Measurements from ENCODE around the gene IRS2. TPM values are rescaled to one million over a fixed set of nuclear protein-coding genes. Genes with fewer than 3 reads are reported as not detected.

The IRS2 gene
- polyA plus RNA-seq, 1 donor (not counting 4 experiments of a cell fraction or from before 2014, with no cell fraction given): 2.3 TPM

DNA sequence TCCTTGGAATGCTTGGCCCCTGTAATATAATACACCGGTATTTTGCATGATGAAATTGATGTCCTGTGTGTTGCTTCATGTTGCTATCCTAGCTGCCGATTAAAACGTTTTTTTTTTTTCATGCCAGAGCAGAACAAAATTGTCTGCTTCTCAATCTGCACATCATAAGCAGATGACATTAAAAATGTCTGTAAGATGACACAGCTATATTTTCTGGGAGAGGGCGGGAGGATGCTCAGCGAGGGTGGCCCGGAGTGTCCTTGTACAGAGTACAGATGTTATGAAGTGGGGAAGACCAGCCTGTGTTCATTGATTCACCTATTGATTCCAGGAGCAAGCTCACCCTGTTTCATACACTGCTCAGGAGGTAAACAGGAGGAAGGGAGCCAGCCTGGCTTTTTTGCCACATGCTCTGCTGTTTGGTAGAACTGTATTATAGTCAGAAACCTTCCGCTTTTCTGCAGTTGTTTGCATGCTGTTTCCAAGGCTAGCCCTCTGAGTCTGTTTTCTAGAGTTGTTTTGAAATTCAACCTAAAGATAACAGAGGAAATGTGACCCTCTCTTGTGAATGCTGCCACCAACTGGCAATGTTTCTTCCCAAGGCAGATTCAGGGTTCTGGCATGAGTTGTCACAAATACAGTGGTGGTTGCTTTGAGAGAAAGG lies 4.7 kb upstream of the IRS2 start:
- dilution Hi-C loops (cut with MboI; ENCODE audit: extremely low pct_ligation_motif_present, low sequenced_read_pairs): loop anchor here (10.0 kb wide), 1 partner anchor 314 kb away; no protein-coding TSS in a partner anchor
- H3K9ac ChIP-seq (ENCODE audit: control insufficient read depth, extremely low read depth, insufficient read depth, low read length): no peak overlapping the region
- no peaks in the 10 kb centered on the region for H3K9me3 ChIP-seq (ENCODE audit: control insufficient read depth, low read depth, low read length)
- H3K4me3 ChIP-seq (ENCODE audit: control insufficient read depth in 2 of 3, extremely low read depth in 1 of 3, insufficient read depth in 2 of 3, low read depth in 1 of 3, low read length in 3 of 3): no peak overlapping the region
- no peaks in the 10 kb centered on the region for H3K79me2 ChIP-seq (ENCODE audit: control insufficient read depth, insufficient read depth, low read length)
- no peaks in the 10 kb centered on the region for H4K20me1 ChIP-seq (ENCODE audit: control insufficient read depth, extremely low read depth, insufficient read depth, low read length)
- peaks cover 4% of the 10 kb centered on the region for H3K4me1 ChIP-seq (ENCODE audit: control insufficient read depth, extremely low read depth, insufficient read depth, low read length)
- DNase-seq (ENCODE audit: low read depth, low spot score) (no peak), FAIRE-seq (peak; percentile 69)
- H3K27ac ChIP-seq (ENCODE audit: control insufficient read depth, insufficient read depth, low read length): no peak overlapping the region
- peak overlapping the region; percentile 20 for H2AFZ ChIP-seq (ENCODE audit: control insufficient read depth, low read length)
- H3K4me2 ChIP-seq (ENCODE audit: control insufficient read depth, extremely low read depth, insufficient read depth, low read depth, low read length): no peak overlapping the region
- no peaks in the 10 kb centered on the region for H3K9me1 ChIP-seq (ENCODE audit: control insufficient read depth, extremely low read depth, insufficient read depth, low read length)
- TF ChIP-seq, protein P1, sequence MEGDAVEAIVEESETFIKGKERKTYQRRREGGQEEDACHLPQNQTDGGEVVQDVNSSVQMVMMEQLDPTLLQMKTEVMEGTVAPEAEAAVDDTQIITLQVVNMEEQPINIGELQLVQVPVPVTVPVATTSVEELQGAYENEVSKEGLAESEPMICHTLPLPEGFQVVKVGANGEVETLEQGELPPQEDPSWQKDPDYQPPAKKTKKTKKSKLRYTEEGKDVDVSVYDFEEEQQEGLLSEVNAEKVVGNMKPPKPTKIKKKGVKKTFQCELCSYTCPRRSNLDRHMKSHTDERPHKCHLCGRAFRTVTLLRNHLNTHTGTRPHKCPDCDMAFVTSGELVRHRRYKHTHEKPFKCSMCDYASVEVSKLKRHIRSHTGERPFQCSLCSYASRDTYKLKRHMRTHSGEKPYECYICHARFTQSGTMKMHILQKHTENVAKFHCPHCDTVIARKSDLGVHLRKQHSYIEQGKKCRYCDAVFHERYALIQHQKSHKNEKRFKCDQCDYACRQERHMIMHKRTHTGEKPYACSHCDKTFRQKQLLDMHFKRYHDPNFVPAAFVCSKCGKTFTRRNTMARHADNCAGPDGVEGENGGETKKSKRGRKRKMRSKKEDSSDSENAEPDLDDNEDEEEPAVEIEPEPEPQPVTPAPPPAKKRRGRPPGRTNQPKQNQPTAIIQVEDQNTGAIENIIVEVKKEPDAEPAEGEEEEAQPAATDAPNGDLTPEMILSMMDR (optimal IDR thresholded peaks at IDR 0.05 in 1 of 3, IDR thresholded peaks at IDR 0.05 in 1 of 3, conservative IDR thresholded peaks at IDR 0.05 in 1 of 3; ENCODE audit: extremely low read depth in 1 of 3, insufficient read depth in 2 of 3, low read length in 3 of 3): peak; percentile 35 to 67 (median 41)
- no peak for TF ChIP-seq EZH2 (IDR thresholded peaks at IDR 0.05; ENCODE audit: low read length)
- peaks cover 6% of the 10 kb centered on the region for H3K27me3 ChIP-seq (ENCODE audit: control insufficient read depth, extremely low read depth, insufficient read depth, low read length)
- no peaks in the 10 kb centered on the region for H3K36me3 ChIP-seq (ENCODE audit: control insufficient read depth in 2 of 2, extremely low read depth in 1 of 2, insufficient read depth in 2 of 2, low read length in 2 of 2)

DNA sequence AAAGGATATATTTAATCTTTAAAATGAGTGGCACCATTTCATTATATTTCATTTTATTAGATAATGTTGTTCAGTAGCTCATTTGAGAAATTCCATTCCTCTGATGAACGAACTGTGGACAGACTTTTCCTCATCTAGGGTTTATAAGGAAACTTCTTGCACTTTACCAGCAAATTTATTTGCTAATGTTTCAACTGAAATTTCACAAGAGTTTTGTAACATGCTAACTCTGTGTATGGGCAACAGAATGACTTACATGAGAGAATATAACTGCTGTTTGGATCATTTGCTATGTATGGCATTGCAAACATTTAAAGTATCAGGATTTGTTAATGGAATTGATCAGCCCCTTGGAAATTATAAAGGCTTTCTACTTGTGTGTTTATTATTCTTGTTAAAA lies 3.7 kb upstream of the IRS2 start:
- peaks cover 2% of the 10 kb centered on the region for H3K79me2 ChIP-seq (ENCODE audit: control insufficient read depth, insufficient read depth, low read length)
- DNase-seq (ENCODE audit: low read depth, low spot score) (no peak), FAIRE-seq (no peak)
- no peak overlapping the region for H3K9ac ChIP-seq (ENCODE audit: control insufficient read depth, extremely low read depth, insufficient read depth, low read length)
- H4K20me1 ChIP-seq (ENCODE audit: control insufficient read depth, extremely low read depth, insufficient read depth, low read length): no peaks in the 10 kb centered on the region
- H3K27me3 ChIP-seq (ENCODE audit: control insufficient read depth, extremely low read depth, insufficient read depth, low read length): no peaks in the 10 kb centered on the region
- H3K4me2 ChIP-seq (ENCODE audit: control insufficient read depth, extremely low read depth, insufficient read depth, low read depth, low read length): no peak overlapping the region
- H3K9me1 ChIP-seq (ENCODE audit: control insufficient read depth, extremely low read depth, insufficient read depth, low read length): no peaks in the 10 kb centered on the region
- H3K4me1 ChIP-seq (ENCODE audit: control insufficient read depth, extremely low read depth, insufficient read depth, low read length): peaks cover 4% of the 10 kb centered on the region
- no peak overlapping the region for H3K4me3 ChIP-seq (ENCODE audit: control insufficient read depth in 2 of 3, extremely low read depth in 1 of 3, insufficient read depth in 2 of 3, low read depth in 1 of 3, low read length in 3 of 3)
- no peak for TF ChIP-seq EZH2 (IDR thresholded peaks at IDR 0.05; ENCODE audit: low read length)
- TF ChIP-seq, protein P1 (optimal IDR thresholded peaks at IDR 0.05 in 1 of 3, IDR thresholded peaks at IDR 0.05 in 1 of 3, conservative IDR thresholded peaks at IDR 0.05 in 1 of 3; ENCODE audit: extremely low read depth in 1 of 3, insufficient read depth in 2 of 3, low read length in 3 of 3): no peak
- H3K27ac ChIP-seq (ENCODE audit: control insufficient read depth, insufficient read depth, low read length): no peak overlapping the region
- dilution Hi-C loops (cut with MboI; ENCODE audit: extremely low pct_ligation_motif_present, low sequenced_read_pairs): loop anchor here (10.0 kb wide), 1 partner anchor 315 kb away; no protein-coding TSS in a partner anchor
- no peak overlapping the region for H2AFZ ChIP-seq (ENCODE audit: control insufficient read depth, low read length)
- H3K36me3 ChIP-seq (ENCODE audit: control insufficient read depth in 2 of 2, extremely low read depth in 1 of 2, insufficient read depth in 2 of 2, low read length in 2 of 2): no peaks in the 10 kb centered on the region
- no peaks in the 10 kb centered on the region for H3K9me3 ChIP-seq (ENCODE audit: control insufficient read depth, low read depth, low read length)
